Activated T-helper 1 cell treated with anti-CD3 and anti-CD28 coated beads, Interleukin-12 subunit alpha, Interleukin-12 subunit beta, Interleukin-2, Interleukin-4 antibody, amounts not matched to agents 30 ng/mL and 10 ng/mL and 1 ng/mL, durations not matched to agents 14 hours and 24 hours and 36 hours (primary cell): ENCODE results near the gene FOXP3. TPM values are rescaled to one million over a fixed set of nuclear protein-coding genes. Genes with fewer than 3 reads are reported as not detected.

ENCODE experiments used
- DNase-seq: peaks from one replicate; pipeline ENCODE4 v3.0.0; 2021; ENCODE audit warnings: low spot score
- H3K27ac Mint-ChIP-seq: one replicate; pipeline ENCODE4 v1.8.0; 2021; ENCODE audit warnings: mild to moderate bottlenecking, mixed read lengths
- H3K27me3 Mint-ChIP-seq: one replicate; pipeline ENCODE4 v1.8.0; 2022; ENCODE audit warnings: mild to moderate bottlenecking, moderate library complexity, mixed read lengths; ENCODE audit not compliant: insufficient read depth
- H3K36me3 Mint-ChIP-seq: one replicate; pipeline ENCODE4 v1.8.0; 2021; ENCODE audit warnings: low read depth, mixed read lengths
- H3K4me1 Mint-ChIP-seq: one replicate; pipeline ENCODE4 v1.8.0; 2021; ENCODE audit warnings: low read depth, mixed read lengths
- H3K4me3 Mint-ChIP-seq: one replicate; pipeline ENCODE4 v1.8.0; 2021; ENCODE audit warnings: mild to moderate bottlenecking, moderate library complexity, mixed read lengths
- H3K9me3 Mint-ChIP-seq: one replicate; pipeline ENCODE4 v1.8.0; 2021; ENCODE audit warnings: mixed read lengths
- intact Hi-C: fragments of 100-400 bp; cut with micrococcal nuclease; formaldehyde crosslinking; loops from one replicate; pipeline ENCODE4 v1.15.1; 2024
- total RNA-seq: library from RNA; stranded (reverse); gene quantifications from 2 replicates; pipeline ENCODE4 v1.2.3, GENCODE V29; 2022

FOXP3 gene
- total RNA-seq, 1 donor from 2014 or later: 14.3 TPM

GRCh38 chrX:49290215-49290614, 25.7 kb upstream of the FOXP3 start:
- Mint-ChIP-seq H3K4me3 (no peak overlapping the region), H3K36me3 (peaks cover 2% of the 10 kb centered on the region), H3K27me3 (peaks cover 3% of the 10 kb centered on the region), H3K9me3 (no peaks in the 10 kb centered on the region), H3K4me1 (peaks cover 16% of the 10 kb centered on the region), H3K27ac (no peak overlapping the region)
- DNase-seq: no peak
- intact Hi-C loops: loop anchor here (5.0 kb wide), 1 partner anchor 587 kb away; the partner anchor contains the start of gene USP27X

GRCh38 chrX:49287665-49288064, 23.2 kb upstream of the FOXP3 start:
- peaks cover 2% of the 10 kb centered on the region for H3K27me3 Mint-ChIP-seq
- no peaks in the 10 kb centered on the region for H3K9me3 Mint-ChIP-seq
- H3K36me3 Mint-ChIP-seq: peaks cover 4% of the 10 kb centered on the region
- no peak overlapping the region for H3K4me3 Mint-ChIP-seq
- no peak for DNase-seq
- intact Hi-C loops: no loop called here
- no peak overlapping the region for H3K27ac Mint-ChIP-seq
- H3K4me1 Mint-ChIP-seq: peaks cover 18% of the 10 kb centered on the region

GRCh38 chrX:49286581-49286980, 22.1 kb upstream of the FOXP3 start:
- H3K4me3 Mint-ChIP-seq: no peak overlapping the region
- DNase-seq: no peak
- H3K36me3 Mint-ChIP-seq: peaks cover 7% of the 10 kb centered on the region
- H3K27me3 Mint-ChIP-seq: no peaks in the 10 kb centered on the region
- intact Hi-C loops: no loop called here
- H3K4me1 Mint-ChIP-seq: peaks cover 19% of the 10 kb centered on the region
- no peaks in the 10 kb centered on the region for H3K9me3 Mint-ChIP-seq
- no peak overlapping the region for H3K27ac Mint-ChIP-seq

- peaks cover 7% of the 10 kb centered on the region for H3K36me3 Mint-ChIP-seq
- intact Hi-C loops: no loop called here
- no peak for DNase-seq
- peaks cover 19% of the 10 kb centered on the region for H3K4me1 Mint-ChIP-seq
- H3K4me3 Mint-ChIP-seq: no peak overlapping the region
- H3K27ac Mint-ChIP-seq: no peak overlapping the region
- H3K9me3 Mint-ChIP-seq: no peaks in the 10 kb centered on the region
- H3K27me3 Mint-ChIP-seq: no peaks in the 10 kb centered on the region
Observed at GRCh38 chrX:49286136-49286535, 21.6 kb upstream of the FOXP3 start.

- no peaks in the 10 kb centered on the region for H3K27me3 Mint-ChIP-seq
- DNase-seq: no peak
- no peak overlapping the region for H3K27ac Mint-ChIP-seq
- no peak overlapping the region for H3K4me3 Mint-ChIP-seq
- peaks cover 23% of the 10 kb centered on the region for H3K4me1 Mint-ChIP-seq
- H3K36me3 Mint-ChIP-seq: peaks cover 7% of the 10 kb centered on the region
- intact Hi-C loops: no loop called here
- no peaks in the 10 kb centered on the region for H3K9me3 Mint-ChIP-seq
Observed at GRCh38 chrX:49284212-49284611, 19.7 kb upstream of the FOXP3 start.

- H3K4me3 Mint-ChIP-seq: no peak overlapping the region
- H3K9me3 Mint-ChIP-seq: no peaks in the 10 kb centered on the region
- DNase-seq: no peak
- peaks cover 9% of the 10 kb centered on the region for H3K36me3 Mint-ChIP-seq
- H3K27ac Mint-ChIP-seq: no peak overlapping the region
- no peaks in the 10 kb centered on the region for H3K27me3 Mint-ChIP-seq
- H3K4me1 Mint-ChIP-seq: peaks cover 29% of the 10 kb centered on the region
- intact Hi-C loops: no loop called here
Observed at GRCh38 chrX:49282647-49283011, 18.1 kb upstream of the FOXP3 start.

- H3K36me3 Mint-ChIP-seq: peaks cover 23% of the 10 kb centered on the region
- peaks cover 61% of the 10 kb centered on the region for H3K4me1 Mint-ChIP-seq
- no peak for DNase-seq
- peak overlapping the region; percentile 59 for H3K4me3 Mint-ChIP-seq
- intact Hi-C loops: no loop called here
- no peaks in the 10 kb centered on the region for H3K27me3 Mint-ChIP-seq
- no peaks in the 10 kb centered on the region for H3K9me3 Mint-ChIP-seq
- H3K27ac Mint-ChIP-seq: peak overlapping the region; percentile 93
Observed at GRCh38 chrX:49278081-49278480, 13.6 kb upstream of the FOXP3 start.

GRCh38 chrX:49277535-49277830, 13.0 kb upstream of the FOXP3 start:
- DNase-seq: no peak
- intact Hi-C loops: no loop called here

GRCh38 chrX:49276671-49277534, 12.4 kb upstream of the FOXP3 start:
- Mint-ChIP-seq H3K4me1 (peaks cover 66% of the 10 kb centered on the region), H3K36me3 (peaks cover 18% of the 10 kb centered on the region), H3K9me3 (no peaks in the 10 kb centered on the region), H3K27me3 (no peaks in the 10 kb centered on the region), H3K27ac (peak overlapping the region; percentile 93), H3K4me3 (peak overlapping the region; percentile 59)
- DNase-seq: no peak
- intact Hi-C loops: no loop called here

More at GRCh38 chrX:49277535-49277830, 13.0 kb upstream of the FOXP3 start:
- Mint-ChIP-seq H3K27ac (peak overlapping the region; percentile 93), H3K27me3 (no peaks in the 10 kb centered on the region), H3K4me1 (peaks cover 64% of the 10 kb centered on the region), H3K4me3 (peak overlapping the region; percentile 59), H3K36me3 (peaks cover 19% of the 10 kb centered on the region), H3K9me3 (no peaks in the 10 kb centered on the region)

GRCh38 chrX:49276207-49276606, 11.7 kb upstream of the FOXP3 start:
- Mint-ChIP-seq H3K36me3 (peaks cover 22% of the 10 kb centered on the region), H3K4me1 (peaks cover 70% of the 10 kb centered on the region), H3K4me3 (no peak overlapping the region), H3K9me3 (no peaks in the 10 kb centered on the region), H3K27me3 (no peaks in the 10 kb centered on the region), H3K27ac (peak overlapping the region; percentile 40)
- no peak for DNase-seq
- intact Hi-C loops: no loop called here

- Mint-ChIP-seq H3K4me1 (peaks cover 71% of the 10 kb centered on the region), H3K9me3 (no peaks in the 10 kb centered on the region), H3K4me3 (peak overlapping the region; percentile 81), H3K27ac (peak overlapping the region; percentile 85), H3K36me3 (peaks cover 27% of the 10 kb centered on the region), H3K27me3 (no peaks in the 10 kb centered on the region)
- DNase-seq: peak; percentile 23
- intact Hi-C loops: loop anchor here (1.0 to 5.0 kb wide), 4 partner anchors 11 to 471 kb away; partner anchors contain the start of gene HDAC6
Observed at GRCh38 chrX:49273181-49273727, 8.7 kb upstream of the FOXP3 start.

GRCh38 chrX:49272421-49272820, 7.9 kb upstream of the FOXP3 start:
- Mint-ChIP-seq H3K9me3 (no peaks in the 10 kb centered on the region), H3K27ac (peak overlapping the region; percentile 85), H3K36me3 (peaks cover 23% of the 10 kb centered on the region), H3K4me1 (peaks cover 70% of the 10 kb centered on the region), H3K4me3 (peak overlapping the region; percentile 81), H3K27me3 (no peaks in the 10 kb centered on the region)
- peak; percentile 19 for DNase-seq
- intact Hi-C loops: loop anchor here (5.0 kb wide), 3 partner anchors 170 to 470 kb away; partner anchors contain the start of gene HDAC6

GRCh38 chrX:49271341-49271740, 6.8 kb upstream of the FOXP3 start:
- no peak for DNase-seq
- H3K36me3 Mint-ChIP-seq: peaks cover 20% of the 10 kb centered on the region
- H3K9me3 Mint-ChIP-seq: no peaks in the 10 kb centered on the region
- no peaks in the 10 kb centered on the region for H3K27me3 Mint-ChIP-seq
- H3K4me1 Mint-ChIP-seq: peaks cover 67% of the 10 kb centered on the region
- H3K4me3 Mint-ChIP-seq: peak overlapping the region; percentile 81
- H3K27ac Mint-ChIP-seq: peak overlapping the region; percentile 91
- intact Hi-C loops: loop anchor here (5.0 kb wide), 3 partner anchors 169 to 469 kb away; partner anchors contain the start of gene HDAC6
